Mucosa of gallbladder (tissue), 1 donor: Measurements from ENCODE around the gene BPIFA1. TPM values are rescaled to one million over a fixed set of nuclear protein-coding genes. Genes with fewer than 3 reads are reported as not detected.
A peak's percentile ranks its signal among the peaks of the same experiment; 100 is the strongest.

Experiments
- DNase-seq: peaks from one replicate; pipeline ENCODE4 v3.0.0-alpha.2; 2020; ENCODE audit warnings: low spot score
- total RNA-seq: library from RNA; stranded (reverse); gene quantifications from one replicate; pipeline ENCODE4 v1.2.1, GENCODE V29; 2021
- donor health status: DM: no; HTN: no; CAD: no.

The BPIFA1 gene
- total RNA-seq, 1 donor from 2014 or later, result not detected

DNA sequence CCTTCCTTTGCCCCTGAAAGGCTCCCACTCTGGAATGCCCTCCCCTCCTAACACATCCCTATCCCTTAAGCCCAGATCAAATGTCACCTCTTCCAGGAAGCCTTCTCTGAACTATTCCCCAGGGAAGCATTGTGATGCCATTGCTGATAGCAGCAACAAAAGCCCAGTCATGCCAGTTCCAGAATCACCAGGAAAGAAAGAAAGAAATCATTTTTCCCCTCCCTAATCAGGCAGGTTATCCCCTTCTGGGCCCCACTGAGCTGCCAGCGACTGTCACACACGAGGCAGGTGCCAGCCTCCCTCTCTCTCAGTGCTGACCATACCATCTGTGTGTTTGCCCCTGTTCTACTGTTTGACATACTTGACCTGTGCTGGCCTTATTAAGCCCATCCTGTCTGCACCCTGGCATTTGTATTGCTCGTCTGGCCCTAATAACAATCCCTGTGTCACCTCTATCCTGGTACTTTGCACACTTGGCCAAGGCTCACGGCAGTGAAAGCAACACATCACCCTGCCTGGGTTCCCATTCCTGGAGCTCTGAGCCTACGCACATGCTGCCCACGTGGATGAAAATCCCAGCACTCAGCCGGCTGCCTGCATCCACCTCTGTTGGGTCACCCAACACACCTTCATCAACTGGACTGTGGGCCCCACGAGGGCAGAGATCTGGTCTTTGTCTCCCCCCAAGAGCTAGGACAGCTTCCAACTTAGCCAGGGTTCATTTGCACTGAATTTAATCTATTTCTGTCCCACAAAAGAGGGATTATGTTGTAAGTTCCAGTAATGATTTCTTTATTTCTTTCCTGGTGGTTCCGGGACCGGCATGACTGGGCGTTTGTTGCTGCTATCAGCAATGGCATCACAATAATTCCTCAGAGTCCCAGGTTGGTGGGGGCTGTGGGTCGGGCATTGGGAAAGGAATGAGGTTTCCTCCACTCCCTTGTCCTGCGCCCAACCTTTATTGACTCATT, 42.0 kb downstream of the BPIFA1 start:
- DNase-seq, result peak; percentile 62

DNA sequence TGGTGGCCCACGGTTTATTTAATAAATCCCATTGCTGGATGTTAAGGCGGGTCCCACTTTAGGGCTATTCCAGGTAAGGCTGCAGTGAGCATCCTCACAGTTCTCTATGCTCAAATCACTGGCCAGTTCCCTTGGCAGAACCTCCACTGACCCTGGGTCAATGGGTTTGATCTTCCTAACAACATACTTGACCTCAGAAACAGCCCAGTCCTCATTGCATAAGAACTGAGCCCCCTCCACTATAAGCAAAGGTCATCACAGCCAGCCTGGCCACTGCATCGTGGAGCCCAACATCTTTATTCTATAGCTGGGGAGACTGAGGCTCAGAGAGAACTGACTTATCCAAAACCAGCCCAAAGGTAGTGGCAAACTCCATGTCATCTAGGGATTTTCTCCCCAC, 42.9 kb downstream of the BPIFA1 start:
- DNase-seq, result no peak

GRCh38 chr20:33279261-33279910, 43.6 kb downstream of the BPIFA1 start:
- no peak for DNase-seq

DNA sequence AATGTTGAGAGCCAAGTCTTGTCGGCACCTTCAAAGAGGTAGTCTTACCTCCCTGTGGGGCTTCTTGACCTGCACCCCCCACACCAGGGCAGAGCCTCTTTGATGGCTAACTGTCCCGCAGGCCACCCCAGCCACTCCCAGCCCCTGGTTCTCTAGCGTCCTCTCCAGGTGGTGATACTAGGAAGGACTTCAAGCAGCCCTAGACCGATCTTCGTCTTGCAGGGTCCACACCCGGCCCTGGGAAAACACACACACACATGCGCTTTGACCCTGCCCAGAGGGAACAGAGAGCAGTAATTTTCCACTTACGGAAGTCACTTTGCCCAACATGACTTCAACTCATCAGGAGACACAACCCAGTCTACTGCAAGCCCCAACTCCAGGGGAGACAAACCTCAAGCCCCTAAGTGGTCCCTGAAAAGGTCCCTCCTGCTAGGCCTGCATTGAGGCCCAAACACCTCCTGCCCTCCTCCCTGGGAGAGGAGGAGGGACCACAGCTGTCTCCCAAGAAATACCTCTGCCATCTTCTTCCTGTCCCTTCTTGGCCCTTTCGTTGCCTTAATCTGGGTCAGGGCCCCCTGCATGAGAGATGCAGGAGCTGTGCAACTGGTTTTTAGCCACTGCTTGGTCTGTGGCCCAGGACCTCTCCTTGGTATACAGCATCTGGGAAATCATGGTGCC, 44.3 kb downstream of the BPIFA1 start:
- no peak for DNase-seq

- DNase-seq, result no peak
Measured at GRCh38 chr20:33280775-33281174, 45.0 kb downstream of the BPIFA1 start.

GRCh38 chr20:33281550-33282146, 45.9 kb downstream of the BPIFA1 start:
- no peak for DNase-seq

DNA sequence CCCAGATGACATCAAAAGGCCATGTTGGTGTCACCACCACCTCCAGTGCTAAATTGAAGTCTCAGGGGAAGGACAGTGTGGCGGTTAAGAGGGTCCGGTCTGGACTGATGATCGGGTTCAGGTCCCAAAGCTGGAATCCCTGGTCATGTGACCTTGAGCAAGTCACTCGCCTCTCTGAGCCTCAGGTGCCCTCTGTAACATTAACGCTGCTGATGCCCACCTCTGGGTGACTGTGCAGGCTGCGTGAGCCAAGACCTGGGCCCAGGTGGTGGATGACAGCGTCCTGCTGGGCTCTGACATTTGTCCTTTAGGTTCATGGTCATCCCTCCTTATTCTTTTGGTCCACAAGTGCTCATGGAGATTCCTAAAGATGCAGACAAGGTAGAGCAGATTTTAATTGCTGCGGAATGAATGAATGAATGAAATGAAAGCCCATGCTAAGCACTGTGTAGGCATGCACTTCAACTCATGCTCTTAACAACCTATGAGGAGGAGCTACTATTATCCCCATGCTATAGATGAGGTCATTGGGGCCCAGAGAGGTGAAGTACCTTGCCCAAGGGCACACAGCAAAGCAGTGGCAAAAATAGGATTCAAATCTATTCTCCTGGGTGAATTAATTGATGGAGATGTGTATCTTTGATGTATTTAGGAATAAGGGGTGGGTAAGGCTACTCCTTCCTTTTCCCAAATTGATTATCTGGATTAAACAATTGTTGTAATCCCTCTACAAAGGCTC, 46.6 kb downstream of the BPIFA1 start:
- DNase-seq, result no peak

DNA sequence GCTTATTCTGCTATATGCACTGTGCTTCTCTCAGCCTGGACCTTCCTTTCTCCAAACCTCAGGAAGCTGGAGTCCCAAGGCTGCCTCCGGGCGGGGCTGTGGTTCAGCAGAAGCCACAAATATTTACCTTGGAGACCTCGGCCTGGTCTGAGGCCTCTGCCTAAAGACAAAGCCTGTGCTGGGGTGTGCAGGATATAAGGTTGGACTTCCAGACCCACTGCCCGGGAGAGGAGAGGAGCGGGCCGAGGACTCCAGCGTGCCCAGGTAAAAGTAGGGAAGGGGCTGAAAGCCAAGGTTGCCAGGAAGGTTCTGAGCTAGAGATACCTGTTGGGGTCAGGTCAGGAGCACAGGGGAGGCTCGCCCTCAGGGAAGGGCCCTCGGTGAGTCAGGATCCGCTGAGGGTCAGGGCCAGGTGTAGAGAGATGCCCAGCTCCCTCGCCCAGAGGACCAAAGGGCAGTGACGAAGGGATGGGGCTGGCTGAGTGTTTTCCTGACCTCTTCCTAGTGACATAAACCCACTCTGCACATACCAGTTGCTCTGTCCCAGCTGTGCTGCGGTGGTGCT, 47.3 kb downstream of the BPIFA1 start, which contains the start of gene BPIFB1:
TSS of gene BPIFB1 (plus strand) at position 224 of the 565 bp plus-strand sequence. CDS start 2,860 bp downstream, outside the sequence.
- no peak for DNase-seq

GRCh38 chr20:33284284-33284683, 48.5 kb downstream of the BPIFA1 start:
- no peak for DNase-seq

DNA sequence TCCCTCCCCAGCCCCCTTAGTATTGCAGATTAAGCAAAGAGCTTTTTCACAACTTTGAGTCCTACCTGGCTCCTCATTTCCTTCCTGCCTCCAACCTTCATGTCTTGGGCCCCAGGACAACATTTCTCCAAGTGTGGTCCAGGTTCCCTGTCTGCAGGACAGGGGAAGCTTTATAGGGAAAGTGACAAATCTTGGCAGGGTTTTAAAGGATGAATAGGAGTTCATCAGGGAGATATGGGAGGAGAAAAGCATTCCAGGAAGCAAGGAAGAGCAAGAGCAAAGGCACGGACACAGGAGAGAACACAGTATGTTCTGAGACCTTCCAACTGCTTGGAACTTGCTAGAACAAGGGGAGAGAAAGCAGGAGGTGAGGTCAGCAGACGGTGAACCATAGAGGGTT, 49.1 kb downstream of the BPIFA1 start:
- no peak for DNase-seq

- DNase-seq, result no peak
Measured at GRCh38 chr20:33285861-33286495, 50.2 kb downstream of the BPIFA1 start.

DNA sequence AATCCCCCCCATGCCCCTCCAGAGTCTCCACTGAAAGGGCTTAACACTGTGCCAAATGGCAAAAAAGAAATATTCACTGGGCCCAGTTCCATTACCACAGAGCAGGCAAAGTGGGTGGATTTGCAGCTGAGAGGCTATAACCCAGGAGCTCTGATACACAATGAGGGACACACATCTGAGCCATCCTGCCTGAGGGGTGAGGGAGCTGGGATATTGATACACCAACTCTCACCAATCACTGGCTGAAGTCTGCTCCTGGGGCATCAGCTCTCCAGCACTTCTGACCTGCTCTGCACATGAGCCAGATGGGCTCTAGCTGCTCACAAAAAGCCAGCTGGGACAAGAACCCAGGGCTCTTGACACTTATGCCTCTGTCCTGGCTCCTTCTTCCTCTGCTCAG, 52.1 kb downstream of the BPIFA1 start:
- DNase-seq, result no peak

DNA sequence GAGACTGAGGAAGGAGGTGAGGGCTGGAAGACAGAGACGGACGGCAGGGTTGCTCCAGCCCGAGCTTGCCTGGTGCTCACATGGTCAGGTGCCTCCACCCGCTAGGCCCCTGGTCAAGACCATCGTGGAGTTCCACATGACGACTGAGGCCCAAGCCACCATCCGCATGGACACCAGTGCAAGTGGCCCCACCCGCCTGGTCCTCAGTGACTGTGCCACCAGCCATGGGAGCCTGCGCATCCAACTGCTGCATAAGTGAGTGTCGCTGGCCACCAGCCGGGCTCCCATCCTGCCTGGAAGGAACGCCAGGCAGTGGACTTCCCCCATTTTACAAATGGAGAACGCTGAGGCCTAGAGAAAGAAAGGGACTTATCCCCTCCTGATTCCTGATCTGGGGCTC, 55.1 kb downstream of the BPIFA1 start:
- DNase-seq, result no peak

GRCh38 chr20:33291416-33291815, 55.6 kb downstream of the BPIFA1 start:
- DNase-seq, result no peak

- peak; percentile 42 for DNase-seq
Measured at GRCh38 chr20:33291830-33292355, 56.1 kb downstream of the BPIFA1 start.

Other genes with a start within 250 kb of the BPIFA1 start
- not detected for gene SUN5, start 231.6 kb upstream of the BPIFA1 start, total RNA-seq
- gene BPIFB2, start 228.3 kb upstream of the BPIFA1 start, total RNA-seq, result 0.17 TPM
- gene BPIFB6, start 204.3 kb upstream of the BPIFA1 start, total RNA-seq, result not detected
- gene BPIFB3, start 182.1 kb upstream of the BPIFA1 start, total RNA-seq, result not detected
- gene BPIFB4, start 156.4 kb upstream of the BPIFA1 start, total RNA-seq, result not detected
- gene BPIFA2, start 67.8 kb upstream of the BPIFA1 start, total RNA-seq, result not detected
- not detected for gene BPIFA3, start 18.6 kb upstream of the BPIFA1 start, total RNA-seq
- gene BPIFB1, start 47.2 kb downstream of the BPIFA1 start, total RNA-seq, result 0.78 TPM
- gene CDK5RAP1, start 165.5 kb downstream of the BPIFA1 start, total RNA-seq, result 18.7 TPM
- gene SNTA1, start 207.8 kb downstream of the BPIFA1 start, total RNA-seq, result 13.0 TPM